ENCODE data around the gene SMIM29. TPM values are rescaled to one million over a fixed set of nuclear protein-coding genes. Genes with fewer than 3 reads are reported as not detected.

Gene SMIM29
- total and polyA plus RNA-seq, 2 experiments from 2014 or later: 9.2 to 33.8 TPM

- Histone ChIP-seq H3K4me1 (ENCODE audit: insufficient read depth) (no peaks in the 10 kb centered on the region), H3K79me2 (no peaks in the 10 kb centered on the region), H3K4me2 (no peak overlapping the region), H3K9me2 (replicated peaks; ENCODE audit: insufficient read depth) (no peaks in the 10 kb centered on the region), H4K20me1 (ENCODE audit: insufficient read depth, poor library complexity, severe bottlenecking) (no peaks in the 10 kb centered on the region), H3K9me3 (ENCODE audit: low read depth) (no peaks in the 10 kb centered on the region), H2AFZ (no peak overlapping the region), H3K27me3 (no peaks in the 10 kb centered on the region), H3K4me3 (no peak overlapping the region), H3K36me3 (replicated peaks; ENCODE audit: insufficient read depth, low read depth) (no peaks in the 10 kb centered on the region), H3K27ac (no peak overlapping the region)
- no peak for TF ChIP-seq EZH2phosphoT487 (IDR thresholded peaks at IDR 0.05; ENCODE audit: low read depth, severe bottlenecking, unreplicated experiment)
- TF ChIP-seq EZH2 (IDR thresholded peaks at IDR 0.05; ENCODE audit: borderline replicate concordance): no peak
- no peak for TF ChIP-seq CTCF (IDR thresholded peaks at IDR 0.05; ENCODE audit: poor library complexity)
- WGBS (ENCODE audit: low lambda C conversion rate, missing lambda C conversion rate): 89% methylated on average over 5 of the region's 5 CpGs
- no peak for DNase-seq (ENCODE audit: low spot score)
Observed at GRCh38 chr6:34276191-34276590, 27.4 kb upstream of the SMIM29 start.

- TF ChIP-seq CTCF (IDR thresholded peaks at IDR 0.05; ENCODE audit: poor library complexity) (no peak), EZH2 (IDR thresholded peaks at IDR 0.05; ENCODE audit: borderline replicate concordance) (no peak), EZH2phosphoT487 (IDR thresholded peaks at IDR 0.05; ENCODE audit: low read depth, severe bottlenecking, unreplicated experiment) (no peak)
- Histone ChIP-seq H3K9me3 (ENCODE audit: low read depth) (no peaks in the 10 kb centered on the region), H3K27ac (no peak overlapping the region), H3K4me2 (no peak overlapping the region), H2AFZ (no peak overlapping the region), H3K4me3 (no peak overlapping the region), H3K79me2 (no peaks in the 10 kb centered on the region), H3K36me3 (replicated peaks; ENCODE audit: insufficient read depth, low read depth) (no peaks in the 10 kb centered on the region), H3K27me3 (no peaks in the 10 kb centered on the region), H3K9me2 (replicated peaks; ENCODE audit: insufficient read depth) (no peaks in the 10 kb centered on the region), H3K4me1 (ENCODE audit: insufficient read depth) (no peaks in the 10 kb centered on the region), H4K20me1 (ENCODE audit: insufficient read depth, poor library complexity, severe bottlenecking) (no peaks in the 10 kb centered on the region)
- 95% methylated on average over 3 of the region's 3 CpGs for WGBS (ENCODE audit: low lambda C conversion rate, missing lambda C conversion rate)
- DNase-seq (ENCODE audit: low spot score): no peak
Observed at GRCh38 chr6:34275128-34275804, 26.5 kb upstream of the SMIM29 start.

GRCh38 chr6:34274129-34274528 is 25.3 kb upstream of the SMIM29 start:
- H3K36me3 ChIP-seq (replicated peaks; ENCODE audit: insufficient read depth, low read depth): no peaks in the 10 kb centered on the region
- no peak overlapping the region for H2AFZ ChIP-seq
- no peak overlapping the region for H3K4me2 ChIP-seq
- 100% methylated on average over 1 of the region's 1 CpG for WGBS (ENCODE audit: low lambda C conversion rate, missing lambda C conversion rate)
- H3K27me3 ChIP-seq: no peaks in the 10 kb centered on the region
- H3K79me2 ChIP-seq: no peaks in the 10 kb centered on the region
- no peaks in the 10 kb centered on the region for H3K4me1 ChIP-seq (ENCODE audit: insufficient read depth)
- no peaks in the 10 kb centered on the region for H3K9me2 ChIP-seq (replicated peaks; ENCODE audit: insufficient read depth)
- DNase-seq (ENCODE audit: low spot score): no peak
- H3K9me3 ChIP-seq (ENCODE audit: low read depth): no peaks in the 10 kb centered on the region
- no peak overlapping the region for H3K27ac ChIP-seq
- H4K20me1 ChIP-seq (ENCODE audit: insufficient read depth, poor library complexity, severe bottlenecking): no peaks in the 10 kb centered on the region
- TF ChIP-seq CTCF (IDR thresholded peaks at IDR 0.05; ENCODE audit: poor library complexity) (no peak), EZH2phosphoT487 (IDR thresholded peaks at IDR 0.05; ENCODE audit: low read depth, severe bottlenecking, unreplicated experiment) (no peak), EZH2 (IDR thresholded peaks at IDR 0.05; ENCODE audit: borderline replicate concordance) (no peak)
- H3K4me3 ChIP-seq: no peak overlapping the region
